ENCODE results near the gene HLA-C.
"Not testable (repeated sequence)": the region's sequence is repeated elsewhere in the genome, so short reads cannot be mapped to it uniquely, and the experiment has no call there.

HLA-C gene

GRCh38 chr6:31270788-31271640 lies 878 bp downstream of the HLA-C start:
- DNase-seq (ENCODE audit: extremely low read depth in 1 of 2, low read depth in 1 of 2): peak; percentile 26 to 72

GRCh38 chr6:31268836-31269235 lies 3.1 kb downstream of the HLA-C start:
- DNase-seq (ENCODE audit: extremely low read depth in 1 of 2, low read depth in 1 of 2): no peak

- no peak for DNase-seq (ENCODE audit: extremely low read depth in 1 of 2, low read depth in 1 of 2)
Measured at GRCh38 chr6:31268369-31268765, 3.5 kb downstream of the HLA-C start.

- no peak for DNase-seq (ENCODE audit: extremely low read depth in 1 of 2, low read depth in 1 of 2)
Measured at GRCh38 chr6:31267651-31268368, 4.1 kb downstream of the HLA-C start.

GRCh38 chr6:31266567-31267360 lies 5.1 kb downstream of the HLA-C start:
- DNase-seq (ENCODE audit: extremely low read depth in 1 of 2, low read depth in 1 of 2): no peak

- no peak for DNase-seq (ENCODE audit: extremely low read depth in 1 of 2, low read depth in 1 of 2)
Measured at GRCh38 chr6:31265926-31266325, 6.0 kb downstream of the HLA-C start.

- DNase-seq (ENCODE audit: extremely low read depth in 1 of 2, low read depth in 1 of 2): not testable (repeated sequence)
Measured at GRCh38 chr6:31263346-31263933, 8.5 kb downstream of the HLA-C start.

- DNase-seq (ENCODE audit: extremely low read depth in 1 of 2, low read depth in 1 of 2): not testable (repeated sequence)
Measured at GRCh38 chr6:31259995-31260394, 11.9 kb downstream of the HLA-C start.

GRCh38 chr6:31252625-31253024 lies 19.3 kb downstream of the HLA-C start:
- no peak for DNase-seq (ENCODE audit: extremely low read depth in 1 of 2, low read depth in 1 of 2)

GRCh38 chr6:31251261-31251660 lies 20.6 kb downstream of the HLA-C start:
- no peak for DNase-seq (ENCODE audit: extremely low read depth in 1 of 2, low read depth in 1 of 2)

GRCh38 chr6:31249184-31249583 lies 22.7 kb downstream of the HLA-C start:
- no peak for DNase-seq (ENCODE audit: extremely low read depth in 1 of 2, low read depth in 1 of 2)

- DNase-seq (ENCODE audit: extremely low read depth in 1 of 2, low read depth in 1 of 2): no peak
Measured at GRCh38 chr6:31247813-31248212, 24.1 kb downstream of the HLA-C start.

GRCh38 chr6:31246051-31246521 lies 25.8 kb downstream of the HLA-C start:
- no peak for DNase-seq (ENCODE audit: extremely low read depth in 1 of 2, low read depth in 1 of 2)

GRCh38 chr6:31243508-31243907 lies 28.4 kb downstream of the HLA-C start:
- DNase-seq (ENCODE audit: extremely low read depth in 1 of 2, low read depth in 1 of 2): no peak

- DNase-seq (ENCODE audit: extremely low read depth in 1 of 2, low read depth in 1 of 2): no peak
Measured at GRCh38 chr6:31239854-31240253, 32.0 kb downstream of the HLA-C start.

GRCh38 chr6:31234101-31234500 lies 37.8 kb downstream of the HLA-C start:
- not testable (repeated sequence) for DNase-seq (ENCODE audit: extremely low read depth in 1 of 2, low read depth in 1 of 2)

GRCh38 chr6:31228476-31228875 lies 43.4 kb downstream of the HLA-C start:
- DNase-seq (ENCODE audit: extremely low read depth in 1 of 2, low read depth in 1 of 2): no peak

GRCh38 chr6:31227143-31227542 lies 44.7 kb downstream of the HLA-C start:
- no peak for DNase-seq (ENCODE audit: extremely low read depth in 1 of 2, low read depth in 1 of 2)

GRCh38 chr6:31225735-31226134 lies 46.2 kb downstream of the HLA-C start:
- DNase-seq (ENCODE audit: extremely low read depth in 1 of 2, low read depth in 1 of 2): no peak

GRCh38 chr6:31222496-31222895 lies 49.4 kb downstream of the HLA-C start:
- no peak for DNase-seq (ENCODE audit: extremely low read depth in 1 of 2, low read depth in 1 of 2)

Measured in stimulated activated CD8-positive, alpha-beta memory T cell treated with anti-CD3 and anti-CD28 coated beads, Interleukin-7, amount 100 ng/mL, for 48 hours (primary cell).